Stimulated activated effector memory CD8-positive, alpha-beta T cell treated with anti-CD3 and anti-CD28 coated beads, Interleukin-12 subunit alpha, Interleukin-12 subunit beta, amount 100 ng/mL, for 72 hours (primary cell): Measurements from ENCODE around the gene RDH14.
A peak's percentile ranks its signal among the peaks of the same experiment; 100 is the strongest.

Source experiments
- ATAC-seq: fragments of 150-1000 bp; cut with Tn5 transposase; 2 replicates; pipeline ENCODE4 v1.10.0; 2021
- DNase-seq, 2 donors: peaks; one replicate each; pipeline ENCODE4 v3.0.0; 2021 to 2022; ENCODE audit warnings: low spot score in 2 of 2
- H3K27ac Mint-ChIP-seq: one replicate; pipeline ENCODE4 v1.8.0; 2022; ENCODE audit warnings: mild to moderate bottlenecking, mixed read lengths
- H3K36me3 Mint-ChIP-seq: one replicate; pipeline ENCODE4 v1.8.0; 2022; ENCODE audit warnings: mild to moderate bottlenecking, mixed read lengths
- H3K4me1 Mint-ChIP-seq: one replicate; pipeline ENCODE4 v1.8.0; 2022; ENCODE audit warnings: mixed read lengths
- H3K4me3 Mint-ChIP-seq: one replicate; pipeline ENCODE4 v1.8.0; 2022; ENCODE audit warnings: mild to moderate bottlenecking, mixed read lengths
- H3K9me3 Mint-ChIP-seq: one replicate; pipeline ENCODE4 v1.8.0; 2022; ENCODE audit warnings: mixed read lengths

The RDH14 gene

GRCh38 chr2:18560031-18560796 is at the start of gene RDH14:
Gene RDH14 (minus strand): TSS chr2:18560653. CDS start chr2:18560572, 81 bp downstream.
- DNase-seq (peak; percentile 85 to 96), ATAC-seq (peak; percentile 95)
- Mint-ChIP-seq H3K4me1 (peaks cover 33% of the 10 kb centered on the region), H3K4me3 (peak within 1 kb of the TSS; percentile 79), H3K9me3 (no peaks in the 10 kb centered on the region), H3K36me3 (peaks cover 8% of the 10 kb centered on the region), H3K27ac (peak within 1 kb of the TSS; percentile 90)

GRCh38 chr2:18610090-18610489 is 49.6 kb upstream of the RDH14 start:
- H3K9me3 Mint-ChIP-seq, result no peaks in the 10 kb centered on the region
- H3K4me3 Mint-ChIP-seq, result no peak overlapping the region
- H3K36me3 Mint-ChIP-seq, result no peaks in the 10 kb centered on the region
- ATAC-seq (no peak), DNase-seq (no peak)
- H3K27ac Mint-ChIP-seq, result no peak overlapping the region
- H3K4me1 Mint-ChIP-seq, result no peaks in the 10 kb centered on the region

GRCh38 chr2:18605115-18605514 is 44.7 kb upstream of the RDH14 start:
- no peak overlapping the region for H3K27ac Mint-ChIP-seq
- DNase-seq (no peak), ATAC-seq (peak; percentile 71)
- H3K36me3 Mint-ChIP-seq, result no peaks in the 10 kb centered on the region
- no peaks in the 10 kb centered on the region for H3K4me1 Mint-ChIP-seq
- no peaks in the 10 kb centered on the region for H3K9me3 Mint-ChIP-seq
- H3K4me3 Mint-ChIP-seq, result no peak overlapping the region

GRCh38 chr2:18604531-18604885 is 44.1 kb upstream of the RDH14 start:
- no peak for DNase-seq
- Mint-ChIP-seq H3K9me3 (no peaks in the 10 kb centered on the region), H3K36me3 (no peaks in the 10 kb centered on the region), H3K4me3 (no peak overlapping the region), H3K4me1 (no peaks in the 10 kb centered on the region), H3K27ac (no peak overlapping the region)
- no peak for ATAC-seq

GRCh38 chr2:18603854-18604530 is 43.5 kb upstream of the RDH14 start:
- no peaks in the 10 kb centered on the region for H3K36me3 Mint-ChIP-seq
- no peaks in the 10 kb centered on the region for H3K9me3 Mint-ChIP-seq
- H3K27ac Mint-ChIP-seq, result no peak overlapping the region
- no peaks in the 10 kb centered on the region for H3K4me1 Mint-ChIP-seq
- ATAC-seq (no peak), DNase-seq (no peak)
- H3K4me3 Mint-ChIP-seq, result no peak overlapping the region

GRCh38 chr2:18602298-18602697 is 41.8 kb upstream of the RDH14 start:
- Mint-ChIP-seq H3K9me3 (no peaks in the 10 kb centered on the region), H3K4me3 (no peak overlapping the region)

GRCh38 chr2:18600255-18600613 is 39.8 kb upstream of the RDH14 start:
- DNase-seq, result no peak
- Mint-ChIP-seq H3K9me3 (no peaks in the 10 kb centered on the region), H3K4me1 (no peaks in the 10 kb centered on the region), H3K36me3 (no peaks in the 10 kb centered on the region), H3K4me3 (no peak overlapping the region), H3K27ac (no peak overlapping the region)
- ATAC-seq, result no peak

More at GRCh38 chr2:18602298-18602697, 41.8 kb upstream of the RDH14 start:
- H3K27ac Mint-ChIP-seq, result no peak overlapping the region
- H3K36me3 Mint-ChIP-seq, result no peaks in the 10 kb centered on the region
- ATAC-seq, result no peak
- H3K4me1 Mint-ChIP-seq, result no peaks in the 10 kb centered on the region
- DNase-seq, result no peak

GRCh38 chr2:18599509-18600254 is 39.2 kb upstream of the RDH14 start:
- ATAC-seq (no peak), DNase-seq (no peak)
- H3K4me1 Mint-ChIP-seq, result no peaks in the 10 kb centered on the region
- no peak overlapping the region for H3K27ac Mint-ChIP-seq
- no peaks in the 10 kb centered on the region for H3K9me3 Mint-ChIP-seq
- no peak overlapping the region for H3K4me3 Mint-ChIP-seq
- no peaks in the 10 kb centered on the region for H3K36me3 Mint-ChIP-seq

GRCh38 chr2:18598848-18599484 is 38.5 kb upstream of the RDH14 start:
- Mint-ChIP-seq H3K9me3 (no peaks in the 10 kb centered on the region), H3K27ac (no peak overlapping the region), H3K4me1 (no peaks in the 10 kb centered on the region), H3K4me3 (no peak overlapping the region), H3K36me3 (no peaks in the 10 kb centered on the region)
- DNase-seq (no peak), ATAC-seq (no peak)

GRCh38 chr2:18597618-18598017 is 37.2 kb upstream of the RDH14 start:
- Mint-ChIP-seq H3K9me3 (no peaks in the 10 kb centered on the region), H3K4me3 (no peak overlapping the region), H3K27ac (no peak overlapping the region), H3K36me3 (no peaks in the 10 kb centered on the region), H3K4me1 (no peaks in the 10 kb centered on the region)
- no peak for ATAC-seq
- DNase-seq, result no peak

- Mint-ChIP-seq H3K9me3 (no peaks in the 10 kb centered on the region), H3K4me1 (no peaks in the 10 kb centered on the region), H3K36me3 (no peaks in the 10 kb centered on the region), H3K27ac (no peak overlapping the region), H3K4me3 (no peak overlapping the region)
- DNase-seq, result no peak
- no peak for ATAC-seq
Observed at GRCh38 chr2:18596993-18597392, 36.5 kb upstream of the RDH14 start.

GRCh38 chr2:18593496-18593895 is 33.0 kb upstream of the RDH14 start:
- DNase-seq (no peak), ATAC-seq (no peak)
- Mint-ChIP-seq H3K4me3 (no peak overlapping the region), H3K9me3 (no peaks in the 10 kb centered on the region), H3K36me3 (no peaks in the 10 kb centered on the region), H3K27ac (no peak overlapping the region), H3K4me1 (no peaks in the 10 kb centered on the region)

GRCh38 chr2:18592372-18592771 is 31.9 kb upstream of the RDH14 start:
- Mint-ChIP-seq H3K9me3 (no peaks in the 10 kb centered on the region), H3K4me1 (no peaks in the 10 kb centered on the region), H3K4me3 (no peak overlapping the region), H3K36me3 (no peaks in the 10 kb centered on the region), H3K27ac (no peak overlapping the region)
- ATAC-seq, result no peak
- DNase-seq, result no peak

GRCh38 chr2:18589354-18589753 is 28.9 kb upstream of the RDH14 start, which contains the start of gene NT5C1B:
Gene NT5C1B (minus strand): TSS chr2:18589569. CDS start chr2:18589468, 101 bp downstream.
- H3K27ac Mint-ChIP-seq, result no peak within 1 kb of the TSS
- no peaks in the 10 kb centered on the region for H3K36me3 Mint-ChIP-seq
- H3K4me3 Mint-ChIP-seq, result no peak within 1 kb of the TSS
- DNase-seq (no peak), ATAC-seq (no peak)
- no peaks in the 10 kb centered on the region for H3K4me1 Mint-ChIP-seq
- H3K9me3 Mint-ChIP-seq, result no peaks in the 10 kb centered on the region

GRCh38 chr2:18588802-18589201 is 28.3 kb upstream of the RDH14 start:
- DNase-seq (no peak), ATAC-seq (no peak)
- Mint-ChIP-seq H3K36me3 (no peaks in the 10 kb centered on the region), H3K27ac (no peak overlapping the region), H3K9me3 (no peaks in the 10 kb centered on the region), H3K4me3 (no peak overlapping the region), H3K4me1 (no peaks in the 10 kb centered on the region)
